Heart right ventricle (tissue), 16 donors: ENCODE data around the gene RHPN2. TPM values are rescaled to one million over a fixed set of nuclear protein-coding genes. Genes with fewer than 3 reads are reported as not detected.
"Not testable (repeated sequence)": the region's sequence is repeated elsewhere in the genome, so short reads cannot be mapped to it uniquely, and the experiment has no call there.

ENCODE experiments used
- ATAC-seq, 8 donors: fragments of 200-7000 bp; cut with Tn5 transposase; one replicate each; pipeline ENCODE4 v1.9.1; 2020; ENCODE audit warnings: mild to moderate bottlenecking in 8 of 8, moderate library complexity in 8 of 8, moderate number of reproducible peaks in 1 of 8
- DNase-seq, 2 donors: peaks; one replicate each; pipeline ENCODE4 v3.0.0-alpha.2; 2020
- H3K27ac ChIP-seq, 10 donors: fragments of 200-600 bp; sonication (generic) in 2 of 10; one replicate each; pipeline versions ENCODE4 v1.5.0 to v1.8.0; 2020 to 2022; ENCODE audit warnings: mild to moderate bottlenecking in 3 of 10
- H3K27me3 ChIP-seq, 7 donors: fragments of 200-600 bp; one replicate each; pipeline ENCODE4 v1.8.0; 2021 to 2022; ENCODE audit warnings: mild to moderate bottlenecking in 2 of 7
- H3K36me3 ChIP-seq, 9 donors: fragments of 200-600 bp; sonication (generic) in 1 of 9; one replicate each; pipeline versions ENCODE4 v1.5.0 to v1.8.0; 2020 to 2022; ENCODE audit warnings: mild to moderate bottlenecking in 2 of 9
- H3K4me1 ChIP-seq, 9 donors: fragments of 200-600 bp; sonication (generic) in 1 of 9; one replicate each; pipeline versions ENCODE4 v1.5.0 to v1.8.0; 2020 to 2022; ENCODE audit warnings: mild to moderate bottlenecking in 4 of 9
- H3K4me3 ChIP-seq, 10 donors: fragments of 200-600 bp; sonication (generic) in 2 of 10; one replicate each; pipeline versions ENCODE4 v1.5.0 to v1.8.0; 2020 to 2022; ENCODE audit warnings: mild to moderate bottlenecking in 7 of 10, moderate library complexity in 2 of 10
- H3K9me3 ChIP-seq, 11 donors: fragments of 200-600 bp in 10 of 11; sonication (generic) in 2 of 11; one replicate each; pipeline versions ENCODE4 v1.5.0 to v1.8.0; 2013 to 2022; ENCODE audit warnings: mild to moderate bottlenecking in 2 of 11, control low read depth in 1 of 11, moderate library complexity in 1 of 11
- WGBS, 2 donors: extraction: QIAGEN DNeasy Blood & Tissue Kit; methylation state at CpG; one replicate each; pipeline ENCODE4 v1.1.7; 2013; ENCODE audit warnings: inconsistent platforms in 1 of 2; 5-methylcytosine and 5-hydroxymethylcytosine counted together
- intact Hi-C, 10 donors: fragments of 100-400 bp; cut with DNase I; formaldehyde crosslinking; loops; one replicate each; pipeline versions ENCODE4 v1.11.1 to v1.14.2; 2022
- polyA plus RNA-seq, 2 donors: library from polyadenylated mRNA; stranded (reverse); fragments of 200-250 nt; gene quantifications; one replicate each; pipeline ENCODE4 v1.2.3, GENCODE V29; 2013
- total RNA-seq, 10 donors: library from RNA; stranded (reverse); fragmentation: NEBNext Ultra II Directional in 3 of 10; extraction: Animal tissue kit (Norgen Biotek cat#: 25700) in 3 of 10; gene quantifications; one replicate each; pipeline versions ENCODE4 v1.2.1 to v1.2.4, GENCODE V29; 2021 to 2023
- TF ChIP-seq, protein P1 (sequence below), 9 donors: fragments of 200-600 bp; sonication (generic) in 2 of 9; IDR thresholded peaks; one replicate each; pipeline versions ENCODE4 v1.5.0 to v1.8.0; 2021 to 2022; ENCODE audit warnings: antibody characterized with exemption in 9 of 9, mild to moderate bottlenecking in 5 of 9, moderate library complexity in 1 of 9
- donor health status: Arrhythmogenic right ventricular cardiomyopathy.
- donor health status: ischemic (EF 13 %, LVEDD 7.1; RV severe dilation, severe dysfunction).
- donor health status: healthy with polysubstance abuse.
- donor health status: DM: no; HTN: yes; CAD: no.
- donor health status: DM: no; HTN: no; CAD: no.
- donor health status: ischemic (EF 25% LVEDD 6.9; RV normal size, moderate dysfunction).
- donor health status: ischemic (EF 25% LVEDD 5.7; RV mildly dilated, moderate dysfunction).
- donor health status: healthy.
- donor health status: DM: yes; HTN: yes; CAD: no.
- donor health status: Ischemic cardiomyopathy.
- donor health status: ischemic (EF 35%, LVEDD 5.7; RV mildly dilated, moderate dysfunction).
- donor health status: nonischemic (EF 11% LVEDD 7.7; RV severe dilation, severe dysfunction).
- donor health status: DM: yes; HTN: yes; CAD: no.
- donor health status: PGD.
- donor health status: ischemic (EF 29% LVEDD 5.4; RV normal size, mild dysfunction).
- donor health status: nonischemic (EF 23%, LVEDD 6.1; RV moderate dilation, normal function).

Gene RHPN2
- total and polyA plus RNA-seq, 12 donors, result 0.33 to 2.1 (median 1.1) TPM

DNA sequence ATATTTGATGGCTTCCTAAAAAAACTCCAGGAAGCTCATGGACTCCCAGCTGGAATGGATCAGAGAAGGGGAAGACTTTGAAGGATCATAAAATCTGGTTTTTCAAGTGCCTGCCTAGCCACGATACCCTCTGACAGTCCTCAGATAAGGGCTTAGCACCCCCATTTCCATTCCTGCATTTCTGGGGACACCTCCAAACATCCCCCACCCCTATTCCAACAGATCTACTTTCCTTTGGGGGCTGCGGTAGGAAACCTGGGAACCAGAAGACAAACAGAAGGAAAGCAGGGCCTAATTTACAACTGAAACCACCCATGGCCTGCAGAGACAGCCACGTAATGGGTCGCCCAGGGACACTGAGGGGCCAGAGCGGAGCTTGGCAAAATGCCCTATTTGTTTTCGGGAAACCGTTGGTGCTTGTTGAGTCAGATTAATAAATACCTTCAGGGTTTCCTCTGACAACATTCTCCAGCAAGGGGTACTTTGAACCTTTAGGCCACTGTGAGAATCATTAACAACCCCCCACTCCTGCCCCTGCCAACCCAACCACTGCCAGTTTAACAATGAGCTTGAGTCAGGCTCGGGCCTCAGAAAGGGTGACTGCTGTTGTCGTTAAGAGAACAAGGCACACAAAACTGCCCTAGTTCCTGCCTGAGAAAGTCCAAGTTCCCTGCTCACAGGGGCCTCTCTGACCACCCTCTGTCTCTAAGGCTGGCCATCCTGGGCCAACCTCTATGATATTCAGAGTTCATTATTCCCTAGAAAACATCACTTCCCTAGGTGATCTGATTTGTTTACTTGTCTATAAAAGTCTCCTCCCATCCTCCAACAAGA is 23.5 kb downstream of the RHPN2 start:
- no peak overlapping the region for H3K4me3 ChIP-seq
- no peaks in the 10 kb centered on the region for H3K4me1 ChIP-seq
- H3K27me3 ChIP-seq, result no peaks in the 10 kb centered on the region
- 62 to 66% methylated on average over 9 of the region's 9 CpGs for WGBS, 2 donors
- H3K9me3 ChIP-seq, result no peaks in the 10 kb centered on the region
- no peak for ATAC-seq
- TF ChIP-seq, protein P1, sequence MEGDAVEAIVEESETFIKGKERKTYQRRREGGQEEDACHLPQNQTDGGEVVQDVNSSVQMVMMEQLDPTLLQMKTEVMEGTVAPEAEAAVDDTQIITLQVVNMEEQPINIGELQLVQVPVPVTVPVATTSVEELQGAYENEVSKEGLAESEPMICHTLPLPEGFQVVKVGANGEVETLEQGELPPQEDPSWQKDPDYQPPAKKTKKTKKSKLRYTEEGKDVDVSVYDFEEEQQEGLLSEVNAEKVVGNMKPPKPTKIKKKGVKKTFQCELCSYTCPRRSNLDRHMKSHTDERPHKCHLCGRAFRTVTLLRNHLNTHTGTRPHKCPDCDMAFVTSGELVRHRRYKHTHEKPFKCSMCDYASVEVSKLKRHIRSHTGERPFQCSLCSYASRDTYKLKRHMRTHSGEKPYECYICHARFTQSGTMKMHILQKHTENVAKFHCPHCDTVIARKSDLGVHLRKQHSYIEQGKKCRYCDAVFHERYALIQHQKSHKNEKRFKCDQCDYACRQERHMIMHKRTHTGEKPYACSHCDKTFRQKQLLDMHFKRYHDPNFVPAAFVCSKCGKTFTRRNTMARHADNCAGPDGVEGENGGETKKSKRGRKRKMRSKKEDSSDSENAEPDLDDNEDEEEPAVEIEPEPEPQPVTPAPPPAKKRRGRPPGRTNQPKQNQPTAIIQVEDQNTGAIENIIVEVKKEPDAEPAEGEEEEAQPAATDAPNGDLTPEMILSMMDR (IDR thresholded peaks at IDR 0.05), result no peak
- intact Hi-C loops, result no loop called here
- no peaks in the 10 kb centered on the region for H3K36me3 ChIP-seq
- no peak overlapping the region for H3K27ac ChIP-seq
- no peak for DNase-seq

DNA sequence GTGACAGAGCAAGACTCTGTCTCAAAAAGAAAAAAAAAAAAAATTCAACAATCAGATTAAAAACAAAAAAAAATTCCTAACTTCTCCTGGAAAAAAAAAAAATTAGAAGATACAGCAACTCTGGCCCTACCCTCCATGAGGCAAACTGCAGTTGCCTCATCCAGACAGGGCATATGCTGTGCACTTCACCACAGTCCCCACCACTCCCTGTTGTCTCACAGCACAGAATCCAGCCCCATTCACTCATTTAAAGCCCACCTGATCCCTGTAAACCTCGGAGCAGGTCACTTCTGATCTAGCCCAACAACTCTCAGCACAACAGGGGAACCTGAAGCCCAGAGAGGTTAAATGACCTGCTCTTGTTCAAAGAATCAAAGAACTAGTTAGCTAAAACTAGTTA is 24.9 kb downstream of the RHPN2 start:
- Histone ChIP-seq H3K27me3 (no peaks in the 10 kb centered on the region), H3K4me1 (no peaks in the 10 kb centered on the region), H3K27ac (no peak overlapping the region), H3K4me3 (no peak overlapping the region), H3K9me3 (no peaks in the 10 kb centered on the region), H3K36me3 (no peaks in the 10 kb centered on the region)
- 86 to 100% methylated on average over 1 of the region's 1 CpG for WGBS, 2 donors
- intact Hi-C loops, result no loop called here
- TF ChIP-seq, protein P1 (IDR thresholded peaks at IDR 0.05), result no peak
- no peak for ATAC-seq
- DNase-seq, result no peak

DNA sequence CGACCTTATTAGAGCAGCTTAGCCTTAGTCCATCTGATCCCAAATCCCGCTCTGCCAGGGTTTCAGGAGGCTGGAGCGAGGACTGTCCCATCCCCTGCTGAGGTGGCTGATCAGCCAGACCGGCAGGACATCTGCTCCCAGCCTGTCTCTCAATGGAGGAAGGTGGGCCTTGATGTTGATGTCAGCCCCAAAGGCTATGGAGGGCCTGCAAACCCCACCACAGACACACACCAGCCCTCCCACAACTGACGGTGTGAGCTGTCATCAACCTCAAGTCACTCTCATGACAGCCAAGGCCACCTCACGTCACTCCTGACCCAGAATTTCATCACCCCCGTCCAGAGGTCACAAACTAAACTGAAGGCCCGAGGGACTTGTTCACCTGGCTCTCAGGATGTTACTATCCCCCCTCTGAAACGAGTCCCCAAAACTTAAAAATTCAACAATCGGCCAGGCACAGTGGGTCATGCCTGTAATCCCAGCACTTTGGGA is 25.5 kb downstream of the RHPN2 start:
- Histone ChIP-seq H3K4me1 (no peaks in the 10 kb centered on the region), H3K4me3 (no peak overlapping the region), H3K27ac (no peak overlapping the region), H3K9me3 (no peaks in the 10 kb centered on the region), H3K27me3 (no peaks in the 10 kb centered on the region), H3K36me3 (no peaks in the 10 kb centered on the region)
- DNase-seq (no peak), ATAC-seq (no peak)
- intact Hi-C loops, result no loop called here
- 69 to 70% methylated on average over 10 of the region's 10 CpGs for WGBS, 2 donors
- TF ChIP-seq, protein P1 (IDR thresholded peaks at IDR 0.05), result no peak

DNA sequence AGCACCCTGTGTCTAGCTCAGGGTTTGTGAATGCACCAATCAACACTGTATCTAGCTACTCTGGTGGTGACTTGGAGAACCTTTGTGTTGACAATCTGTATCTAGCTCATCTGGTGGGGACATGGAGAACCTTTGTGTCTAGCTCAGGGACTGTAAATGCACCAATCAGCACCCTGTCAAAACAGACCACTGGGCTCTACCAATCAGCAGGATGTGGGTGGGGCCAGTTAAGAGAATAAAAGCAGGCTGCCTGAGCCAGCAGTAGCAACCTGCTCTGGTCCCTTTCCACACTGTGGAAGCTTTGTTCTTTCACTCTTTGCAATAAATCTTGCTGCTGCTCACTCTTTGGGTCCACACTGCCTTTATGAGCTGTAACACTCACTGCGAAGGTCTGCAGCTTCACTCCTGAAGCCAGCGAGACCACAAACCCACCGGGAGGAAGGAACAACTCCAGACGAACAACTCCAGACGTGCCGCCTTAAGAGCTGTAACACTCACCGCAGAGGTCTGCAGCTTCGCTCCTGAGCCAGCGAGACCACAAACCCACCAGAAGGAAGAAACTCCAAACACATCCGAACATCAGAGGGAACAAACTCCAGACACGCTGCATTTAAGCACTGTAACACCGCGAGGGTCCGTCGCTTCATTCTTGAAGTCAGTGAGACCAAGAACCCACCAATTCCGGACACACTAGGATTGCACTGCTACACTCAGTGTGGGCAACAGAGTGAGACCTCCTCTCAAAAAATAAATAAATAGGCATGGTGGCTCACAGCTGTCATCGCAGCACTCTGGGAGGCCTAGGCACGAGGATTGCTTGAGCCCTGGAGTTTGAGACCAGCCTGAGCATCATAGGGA is 27.3 kb downstream of the RHPN2 start:
- H3K27ac ChIP-seq, ATAC-seq, DNase-seq, intact Hi-C loops, H3K4me1 ChIP-seq, H3K4me3 ChIP-seq, H3K27me3 ChIP-seq, H3K9me3 ChIP-seq, H3K36me3 ChIP-seq: not testable (repeated sequence)
- WGBS, 2 donors, result 86 to 94% methylated on average over 18 of the region's 18 CpGs

DNA sequence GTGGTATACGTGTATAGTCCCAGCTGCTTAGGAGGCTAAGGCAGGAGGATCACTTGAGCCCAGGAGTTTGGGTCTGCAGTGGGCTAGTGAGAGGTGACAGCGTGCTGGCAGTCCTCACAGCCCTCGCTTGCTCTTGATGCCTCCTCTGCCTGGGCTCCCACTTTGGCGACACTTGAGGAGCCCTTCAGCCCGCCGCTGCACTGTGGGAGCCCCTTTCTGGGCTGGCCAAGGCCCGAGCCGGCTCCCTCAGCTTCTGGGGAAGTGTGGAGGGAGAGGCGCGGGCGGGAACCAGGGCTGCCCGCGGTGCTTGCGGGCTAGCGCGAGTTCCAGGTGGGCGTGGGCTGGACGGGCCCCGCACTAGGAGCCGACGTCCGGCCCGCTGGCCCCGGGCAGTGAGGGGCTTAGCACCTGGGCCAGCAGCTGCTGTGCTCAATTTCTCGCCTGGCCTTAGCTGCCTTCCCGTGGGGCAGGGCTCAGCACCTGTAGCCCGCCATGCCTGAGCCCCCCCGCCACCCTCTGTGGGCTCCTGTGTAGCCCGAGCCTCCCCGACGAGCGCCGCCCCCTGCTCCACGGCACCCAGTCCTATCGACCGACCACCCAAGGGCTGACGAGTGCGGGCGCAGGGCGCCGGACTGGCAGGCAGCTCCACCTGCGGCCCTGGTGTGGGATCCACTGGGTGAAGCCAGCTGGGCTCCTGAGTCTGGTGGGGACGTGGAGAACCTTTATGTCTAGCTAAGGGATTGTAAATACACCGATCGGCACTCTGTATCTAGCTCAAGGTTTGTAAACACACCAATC is 28.1 kb downstream of the RHPN2 start:
- H3K4me1 ChIP-seq, H3K9me3 ChIP-seq, H3K27ac ChIP-seq, intact Hi-C loops, H3K36me3 ChIP-seq, DNase-seq, ATAC-seq, H3K4me3 ChIP-seq, H3K27me3 ChIP-seq: not testable (repeated sequence)
- WGBS, 2 donors, result 96% methylated on average over 43 to 45 of the region's 45 CpGs
